Parathyroid adenoma (tissue), 2 donors: ENCODE data around the gene SDR39U1.
A peak's percentile ranks its signal among the peaks of the same experiment; 100 is the strongest.
"Not testable (repeated sequence)": the region's sequence is repeated elsewhere in the genome, so short reads cannot be mapped to it uniquely, and the experiment has no call there.

Source experiments
- H2AFZ ChIP-seq: fragments of 300-600 bp; sonication (generic); one replicate; pipeline ENCODE4 v1.7.0; 2017; ENCODE audit warnings: antibody characterized with exemption, mild to moderate bottlenecking
- H3K27ac ChIP-seq: fragments of 300-600 bp; sonication (generic); one replicate; pipeline ENCODE4 v1.7.0; 2017
- H3K27me3 ChIP-seq: fragments of 300-600 bp; sonication (generic); one replicate; pipeline ENCODE4 v1.7.0; 2017; ENCODE audit warnings: low read length; ENCODE audit not compliant: control insufficient read depth, insufficient read depth
- H3K36me3 ChIP-seq: fragments of 300-600 bp; sonication (generic); one replicate; pipeline ENCODE4 v1.7.0; 2017; ENCODE audit warnings: low read length; ENCODE audit not compliant: control insufficient read depth, insufficient read depth
- H3K4me1 ChIP-seq: fragments of 300-600 bp; sonication (generic); one replicate; pipeline ENCODE4 v1.7.0; 2017; ENCODE audit warnings: control low read depth
- H3K4me2 ChIP-seq: fragments of 300-600 bp; sonication (generic); one replicate; pipeline ENCODE4 v1.7.0; 2017; ENCODE audit warnings: low read length
- H3K4me3 ChIP-seq: fragments of 300-600 bp; sonication (generic); one replicate; pipeline ENCODE4 v1.7.0; 2017; ENCODE audit warnings: low read depth, low read length
- H3K79me2 ChIP-seq: fragments of 300-600 bp; sonication (generic); one replicate; pipeline ENCODE4 v1.7.0; 2017; ENCODE audit warnings: control low read depth
- H3K9ac ChIP-seq: fragments of 300-600 bp; sonication (generic); one replicate; pipeline ENCODE4 v1.7.0; 2017; ENCODE audit warnings: mild to moderate bottlenecking
- H3K9me3 ChIP-seq: fragments of 300-600 bp; sonication (generic); one replicate; pipeline ENCODE4 v1.7.0; 2017; ENCODE audit warnings: low read length; ENCODE audit not compliant: control insufficient read depth
- TF ChIP-seq, protein P1 (sequence below): fragments of 300-600 bp; sonication (generic); IDR thresholded peaks from one replicate; pipeline ENCODE4 v1.7.0; 2017; ENCODE audit warnings: antibody characterized with exemption, mild to moderate bottlenecking
- donor health status: primary hyperparathyroidism.

Gene SDR39U1

DNA sequence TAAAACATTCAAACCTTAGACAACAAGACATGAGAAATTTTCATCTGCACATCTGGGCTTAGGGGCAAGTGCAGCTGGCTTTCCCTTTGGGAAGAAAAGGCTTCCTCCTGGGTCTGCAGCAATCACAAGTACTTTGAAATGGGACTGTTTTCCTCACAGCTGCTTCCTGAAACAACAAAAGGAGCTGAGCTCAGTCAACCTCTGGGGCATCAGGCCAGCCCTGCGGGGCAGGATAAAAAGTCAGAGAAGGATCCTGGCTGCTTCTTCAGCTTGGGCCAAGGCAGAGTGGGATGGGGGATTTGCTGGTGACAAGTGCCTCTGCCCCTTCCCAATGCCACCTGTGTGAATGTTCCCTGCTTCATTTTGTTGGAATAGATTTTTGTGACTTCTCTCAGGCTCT lies 16.2 kb upstream of the SDR39U1 start:
- TF ChIP-seq, protein P1, sequence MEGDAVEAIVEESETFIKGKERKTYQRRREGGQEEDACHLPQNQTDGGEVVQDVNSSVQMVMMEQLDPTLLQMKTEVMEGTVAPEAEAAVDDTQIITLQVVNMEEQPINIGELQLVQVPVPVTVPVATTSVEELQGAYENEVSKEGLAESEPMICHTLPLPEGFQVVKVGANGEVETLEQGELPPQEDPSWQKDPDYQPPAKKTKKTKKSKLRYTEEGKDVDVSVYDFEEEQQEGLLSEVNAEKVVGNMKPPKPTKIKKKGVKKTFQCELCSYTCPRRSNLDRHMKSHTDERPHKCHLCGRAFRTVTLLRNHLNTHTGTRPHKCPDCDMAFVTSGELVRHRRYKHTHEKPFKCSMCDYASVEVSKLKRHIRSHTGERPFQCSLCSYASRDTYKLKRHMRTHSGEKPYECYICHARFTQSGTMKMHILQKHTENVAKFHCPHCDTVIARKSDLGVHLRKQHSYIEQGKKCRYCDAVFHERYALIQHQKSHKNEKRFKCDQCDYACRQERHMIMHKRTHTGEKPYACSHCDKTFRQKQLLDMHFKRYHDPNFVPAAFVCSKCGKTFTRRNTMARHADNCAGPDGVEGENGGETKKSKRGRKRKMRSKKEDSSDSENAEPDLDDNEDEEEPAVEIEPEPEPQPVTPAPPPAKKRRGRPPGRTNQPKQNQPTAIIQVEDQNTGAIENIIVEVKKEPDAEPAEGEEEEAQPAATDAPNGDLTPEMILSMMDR, result no peak
- Histone ChIP-seq H3K79me2 (no peaks in the 10 kb centered on the region), H3K4me3 (no peak overlapping the region), H3K4me2 (no peak overlapping the region), H2AFZ (no peak overlapping the region), H3K36me3 (no peaks in the 10 kb centered on the region), H3K27ac (no peak overlapping the region), H3K9me3 (no peaks in the 10 kb centered on the region), H3K27me3 (no peaks in the 10 kb centered on the region), H3K9ac (no peak overlapping the region), H3K4me1 (no peaks in the 10 kb centered on the region)

DNA sequence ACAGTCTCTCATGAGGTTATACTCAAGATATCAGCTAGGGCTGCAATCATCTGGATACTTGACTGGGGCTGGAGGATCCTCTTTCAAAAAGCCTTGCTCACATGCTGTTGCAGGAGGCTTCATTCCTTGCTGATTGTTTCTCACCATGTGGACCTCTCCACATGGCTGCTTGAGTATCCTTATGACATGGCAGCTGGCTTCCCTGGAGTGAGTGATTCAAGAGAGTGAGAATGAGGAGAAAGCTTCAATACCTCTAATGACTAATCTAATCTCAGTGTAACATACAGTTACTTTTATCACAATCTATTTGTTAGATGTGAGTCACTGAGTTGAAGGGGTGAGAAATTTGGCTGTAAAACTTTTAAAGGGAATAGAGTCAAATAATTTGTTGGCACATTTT lies 14.4 kb upstream of the SDR39U1 start:
- no peaks in the 10 kb centered on the region for H3K36me3 ChIP-seq
- H3K27me3 ChIP-seq, result no peaks in the 10 kb centered on the region
- H3K27ac ChIP-seq, result no peak overlapping the region
- no peaks in the 10 kb centered on the region for H3K79me2 ChIP-seq
- no peak overlapping the region for H3K4me2 ChIP-seq
- H3K9me3 ChIP-seq, result no peaks in the 10 kb centered on the region
- TF ChIP-seq, protein P1, result no peak
- H2AFZ ChIP-seq, result no peak overlapping the region
- H3K4me3 ChIP-seq, result no peak overlapping the region
- H3K9ac ChIP-seq, result no peak overlapping the region
- H3K4me1 ChIP-seq, result no peaks in the 10 kb centered on the region

DNA sequence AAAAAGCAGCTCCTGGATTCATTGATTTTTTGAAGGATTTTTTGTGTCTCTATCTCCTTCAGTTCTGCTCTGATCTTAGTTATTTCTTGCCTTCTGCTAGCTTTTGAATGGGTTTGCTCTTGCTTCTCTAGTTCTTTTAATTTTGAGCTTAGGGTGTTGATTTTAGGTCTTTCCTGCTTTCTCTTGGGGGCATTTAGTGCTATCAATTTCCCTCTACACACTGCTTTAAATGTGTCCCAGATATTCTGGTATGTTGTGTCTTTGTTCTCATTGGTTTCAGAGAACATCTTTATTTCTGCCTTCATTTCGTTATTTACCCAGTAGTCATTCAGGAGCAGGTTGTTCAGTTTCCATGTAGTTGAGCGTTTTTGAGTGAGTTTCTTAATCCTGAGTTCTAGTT lies 8.3 kb upstream of the SDR39U1 start:
- H3K27ac ChIP-seq, H3K79me2 ChIP-seq, H3K9me3 ChIP-seq, H3K9ac ChIP-seq, H2AFZ ChIP-seq, H3K4me3 ChIP-seq, H3K36me3 ChIP-seq, H3K4me2 ChIP-seq, H3K4me1 ChIP-seq, H3K27me3 ChIP-seq: not testable (repeated sequence)

DNA sequence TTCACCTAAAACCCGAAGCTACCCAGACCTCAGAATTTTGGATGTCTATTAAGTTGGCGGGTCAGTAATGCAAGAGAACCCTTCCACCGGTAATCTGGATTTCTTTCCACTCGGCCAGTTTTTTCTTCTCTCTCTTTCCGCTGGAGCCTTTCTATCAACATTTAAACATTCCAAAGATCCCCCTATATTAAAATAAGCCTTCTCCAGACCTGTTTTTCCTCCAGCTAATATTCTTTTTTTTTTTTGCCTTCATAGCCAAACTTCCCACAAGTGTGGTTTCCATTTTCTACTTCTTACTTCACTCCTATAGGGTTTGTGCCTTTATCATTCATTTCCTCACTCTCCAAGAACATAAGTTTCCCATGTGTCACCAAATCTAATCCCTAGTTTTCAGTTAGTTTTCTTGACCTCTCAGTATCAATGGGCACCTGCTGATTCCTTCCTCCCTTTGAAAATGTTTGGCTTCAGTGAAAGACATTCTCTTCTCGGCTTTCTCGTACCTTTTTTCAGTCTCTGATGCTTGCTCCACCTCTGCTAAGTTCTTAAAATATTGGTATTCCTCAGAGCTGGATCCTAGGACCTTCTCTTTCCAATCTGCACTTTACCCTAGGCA lies 583 bp upstream of the SDR39U1 start:
- H3K79me2 ChIP-seq, result no peaks in the 10 kb centered on the region
- peak overlapping the region; percentile 46 for H3K9ac ChIP-seq
- peak overlapping the region; percentile 89 for H2AFZ ChIP-seq
- no peaks in the 10 kb centered on the region for H3K27me3 ChIP-seq
- peaks cover 8% of the 10 kb centered on the region for H3K4me1 ChIP-seq
- H3K4me3 ChIP-seq, result peak overlapping the region; percentile 93
- TF ChIP-seq, protein P1, result no peak
- no peaks in the 10 kb centered on the region for H3K9me3 ChIP-seq
- peak overlapping the region; percentile 86 for H3K4me2 ChIP-seq
- H3K27ac ChIP-seq, result peak overlapping the region; percentile 98
- H3K36me3 ChIP-seq, result no peaks in the 10 kb centered on the region

DNA sequence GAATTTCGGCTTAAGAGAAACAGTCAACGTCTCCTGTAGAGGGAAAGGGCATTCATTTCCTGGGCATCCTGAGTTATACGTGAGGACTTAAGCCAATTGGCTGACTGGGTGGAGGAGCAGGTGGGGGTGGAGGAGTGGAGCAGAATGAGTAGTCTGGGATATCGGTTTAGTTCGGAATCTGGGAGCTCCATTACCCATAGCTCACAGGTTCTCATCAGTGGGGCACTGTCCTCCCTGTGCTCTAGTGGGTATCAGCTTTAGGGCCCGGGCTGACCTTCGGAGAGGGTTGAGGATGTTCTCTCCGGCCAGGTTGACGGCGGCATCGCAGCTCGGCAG lies 704 bp downstream of the SDR39U1 start:
- H3K9me3 ChIP-seq, result no peaks in the 10 kb centered on the region
- no peaks in the 10 kb centered on the region for H3K27me3 ChIP-seq
- peak overlapping the region; percentile 93 for H3K4me3 ChIP-seq
- no peaks in the 10 kb centered on the region for H3K36me3 ChIP-seq
- no peaks in the 10 kb centered on the region for H3K79me2 ChIP-seq
- peak overlapping the region; percentile 68 for H3K9ac ChIP-seq
- peaks cover 8% of the 10 kb centered on the region for H3K4me1 ChIP-seq
- peak overlapping the region; percentile 86 for H3K4me2 ChIP-seq
- peak overlapping the region; percentile 98 for H3K27ac ChIP-seq
- TF ChIP-seq, protein P1, result no peak
- peak overlapping the region; percentile 89 for H2AFZ ChIP-seq
